GM19043 (cell line): ENCODE results near the gene LMAN2.
"Not testable (repeated sequence)": the region's sequence is repeated elsewhere in the genome, so short reads cannot be mapped to it uniquely, and the experiment has no call there.

Experiments used
- ATAC-seq: cut with Tn5 transposase; IDR thresholded peaks from one replicate; pipeline ENCODE4 v1.9.1; 2021; ENCODE audit warnings: low read depth; ENCODE audit not compliant: unreplicated experiment

Gene LMAN2

DNA sequence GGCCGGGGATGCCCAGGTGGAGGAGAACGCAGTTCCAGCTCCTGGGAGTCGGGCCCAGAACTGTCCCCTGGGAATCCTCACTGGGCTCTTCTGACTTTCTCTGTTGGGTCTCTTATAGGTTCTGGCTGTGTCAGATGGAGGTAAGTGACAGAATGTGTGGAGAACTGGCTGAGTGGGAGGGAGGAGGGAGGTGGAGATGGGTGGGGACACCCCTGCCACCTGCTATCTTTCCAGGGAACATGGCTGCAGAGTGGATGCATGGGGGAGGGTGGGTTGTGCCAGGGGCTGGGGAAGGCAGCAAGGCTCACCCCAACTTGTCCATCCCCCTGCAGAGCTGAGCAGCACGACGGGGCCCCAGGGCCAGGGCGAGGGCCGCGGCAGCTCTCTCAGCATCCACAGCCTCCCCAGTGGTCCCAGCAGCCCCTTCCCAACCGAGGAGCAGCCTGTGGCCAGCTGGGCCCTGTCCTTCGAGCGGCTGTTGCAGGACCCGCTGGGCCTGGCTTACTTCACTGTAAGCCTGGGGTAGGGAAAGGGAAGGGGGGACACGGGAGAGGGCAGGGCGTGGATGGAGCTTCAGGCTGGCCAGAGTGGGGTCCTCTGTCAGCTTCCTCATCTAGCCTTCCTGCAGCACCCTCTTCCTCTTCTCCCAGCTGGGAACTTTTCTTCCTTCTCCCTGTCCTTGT is 14.5 kb upstream of the LMAN2 start:
- no peak for ATAC-seq

DNA sequence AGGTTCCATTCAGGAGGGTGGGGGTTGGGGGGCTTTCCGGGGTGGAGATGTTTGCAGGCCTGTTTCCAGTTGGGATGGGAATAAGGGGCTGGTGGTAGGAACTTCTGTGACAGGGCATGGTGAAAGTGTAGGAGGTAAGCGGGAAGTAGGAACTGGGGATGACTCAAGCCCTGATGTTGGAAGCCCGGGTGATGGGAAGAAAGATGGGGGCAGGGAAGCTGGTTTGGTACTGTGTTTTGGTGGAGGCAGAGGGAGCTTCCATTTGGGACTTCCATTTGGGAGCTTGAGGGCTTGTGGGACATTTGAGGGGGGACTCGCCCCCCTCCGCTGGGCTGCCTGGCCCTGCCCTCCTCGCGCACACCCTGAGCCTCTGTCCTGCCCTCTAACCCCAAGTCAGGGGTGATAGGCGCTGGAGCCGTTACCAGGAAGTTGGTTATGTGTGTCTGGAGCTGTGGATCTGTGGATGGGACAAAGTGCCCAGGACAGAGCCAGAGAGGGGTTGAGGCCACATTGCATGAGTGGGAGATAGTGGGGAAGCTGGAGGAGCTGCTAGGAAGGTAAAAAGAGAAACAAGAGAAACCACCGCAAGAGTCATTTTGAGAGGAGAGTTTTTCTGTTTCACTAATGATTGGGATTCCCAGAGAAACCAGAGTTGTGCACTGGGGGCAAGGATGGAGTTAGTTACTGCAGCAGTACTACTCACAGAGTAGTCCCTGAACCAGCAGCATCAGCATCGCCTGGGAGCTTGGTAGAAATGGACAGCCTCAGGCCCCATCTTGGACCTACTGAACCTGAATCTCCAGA is 12.9 kb upstream of the LMAN2 start:
- no peak for ATAC-seq

DNA sequence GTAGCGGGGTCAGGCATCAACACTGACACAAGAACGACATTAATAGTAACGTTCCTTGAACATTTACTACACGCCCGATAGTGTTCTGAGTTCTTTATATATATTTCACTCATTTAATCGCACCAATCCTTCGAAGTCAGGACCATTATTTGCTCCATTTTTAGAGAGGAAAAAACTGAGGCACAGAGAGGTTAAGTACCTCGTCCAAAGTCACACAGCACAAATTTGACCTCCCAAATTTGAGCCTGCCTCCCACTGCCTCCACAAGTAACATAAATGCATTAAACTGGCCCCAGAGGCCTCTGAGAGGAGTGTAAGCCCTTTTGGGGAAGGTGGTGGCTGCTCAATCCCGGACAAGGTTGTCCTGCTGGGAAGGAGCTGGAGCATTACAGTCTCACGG is 12.1 kb upstream of the LMAN2 start:
- no peak for ATAC-seq

DNA sequence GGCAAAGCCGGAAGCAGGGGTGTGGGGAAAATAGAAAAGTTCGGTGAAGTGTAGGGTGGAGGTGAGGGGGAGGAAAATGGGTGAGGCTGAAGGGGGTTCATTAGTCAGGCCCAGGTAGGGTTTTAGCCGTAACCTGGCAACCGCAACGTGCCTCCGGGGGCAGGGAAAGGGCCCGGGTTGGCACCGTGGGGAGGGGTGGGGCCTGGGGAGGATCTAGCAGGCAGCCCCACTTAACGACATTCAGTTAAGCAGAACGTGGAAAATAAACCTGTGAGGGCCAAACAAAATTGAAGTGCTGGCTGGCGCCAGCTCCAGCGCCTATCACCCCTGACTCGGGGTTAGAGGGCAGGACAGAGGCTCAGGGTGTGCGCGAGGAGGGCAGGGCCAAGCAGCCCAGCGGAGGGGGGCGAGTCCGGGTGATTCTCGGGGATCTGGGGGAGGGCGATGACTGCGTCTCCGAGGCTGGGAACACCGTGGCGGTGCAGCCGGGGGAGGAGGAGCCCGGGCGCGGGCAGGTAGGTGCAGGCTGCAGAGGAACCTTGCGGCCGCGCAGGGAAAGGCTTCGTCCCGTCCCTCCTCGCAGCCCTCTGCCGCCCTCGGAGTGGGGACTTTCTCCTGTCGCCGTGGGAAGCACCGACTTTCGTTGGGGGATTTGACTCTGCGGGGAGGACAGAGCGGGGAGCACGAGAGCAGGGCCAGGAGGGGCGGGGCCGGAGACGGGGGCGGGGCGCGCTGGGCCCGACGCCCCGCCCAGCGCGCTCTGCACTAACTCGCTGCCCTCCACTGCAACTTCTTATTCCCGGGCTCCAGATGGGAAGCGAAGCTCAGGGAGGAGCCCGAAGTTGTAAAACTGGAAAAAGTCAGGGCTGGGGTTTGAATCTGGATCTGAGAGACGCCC is 11.4 kb upstream of the LMAN2 start:
- ATAC-seq = no peak

DNA sequence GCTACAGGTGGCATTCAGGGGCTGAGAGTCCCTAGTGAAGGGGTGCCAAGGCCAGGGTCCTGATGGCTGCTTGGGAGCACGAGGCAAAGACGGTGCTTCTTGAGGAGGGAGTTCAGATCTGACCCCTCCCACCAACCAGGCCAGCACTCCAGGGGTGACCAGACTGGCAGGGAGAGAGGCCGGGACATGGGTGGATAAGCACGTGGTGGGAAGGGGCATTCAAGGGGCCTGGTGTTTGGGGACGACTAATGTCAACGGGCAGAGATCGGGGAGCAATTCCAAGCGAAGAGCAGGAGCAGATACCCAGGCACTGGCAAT is 10.8 kb upstream of the LMAN2 start:
- no peak for ATAC-seq

DNA sequence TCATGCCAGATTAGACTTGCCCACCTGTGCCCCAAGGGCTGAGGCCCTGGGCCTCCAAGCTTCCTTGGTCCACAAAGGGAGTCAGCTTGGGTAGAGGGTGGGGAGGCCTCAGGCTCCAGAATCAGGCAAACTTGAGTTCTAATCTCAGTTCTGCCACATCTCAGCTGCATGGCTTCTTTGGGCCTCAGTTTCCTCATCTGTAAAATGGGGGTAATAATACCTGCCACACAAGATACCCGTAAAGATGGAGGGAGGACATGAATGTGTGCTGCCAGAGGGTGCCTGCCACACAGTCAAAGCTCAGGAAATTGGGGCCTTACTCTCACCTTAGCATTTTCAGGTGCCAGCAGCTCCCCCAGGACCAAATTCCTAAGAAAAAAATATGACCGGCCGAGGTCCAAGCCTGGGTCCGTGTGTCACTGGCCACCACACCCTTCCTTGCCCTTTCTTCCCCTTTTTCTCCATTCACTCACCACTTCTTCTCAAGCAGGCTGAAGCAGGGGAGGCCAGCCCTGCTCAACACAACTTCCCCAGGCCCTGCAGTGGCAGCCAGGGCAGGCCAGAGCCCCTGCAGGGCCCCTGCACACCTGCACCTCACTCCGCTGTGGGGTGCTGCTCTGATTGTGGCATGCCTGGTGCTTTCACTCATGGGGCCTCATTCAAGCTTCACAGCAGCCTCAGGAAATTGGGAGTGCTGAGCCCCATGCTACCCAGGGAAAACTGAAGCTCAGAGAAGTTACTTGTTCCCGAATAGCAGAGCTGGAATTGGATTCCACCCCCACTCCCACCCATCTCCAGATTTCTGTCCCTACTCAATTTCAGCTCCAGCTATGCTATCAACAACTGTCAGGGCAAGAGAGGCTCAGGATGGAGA is 10.2 kb upstream of the LMAN2 start:
- no peak for ATAC-seq

DNA sequence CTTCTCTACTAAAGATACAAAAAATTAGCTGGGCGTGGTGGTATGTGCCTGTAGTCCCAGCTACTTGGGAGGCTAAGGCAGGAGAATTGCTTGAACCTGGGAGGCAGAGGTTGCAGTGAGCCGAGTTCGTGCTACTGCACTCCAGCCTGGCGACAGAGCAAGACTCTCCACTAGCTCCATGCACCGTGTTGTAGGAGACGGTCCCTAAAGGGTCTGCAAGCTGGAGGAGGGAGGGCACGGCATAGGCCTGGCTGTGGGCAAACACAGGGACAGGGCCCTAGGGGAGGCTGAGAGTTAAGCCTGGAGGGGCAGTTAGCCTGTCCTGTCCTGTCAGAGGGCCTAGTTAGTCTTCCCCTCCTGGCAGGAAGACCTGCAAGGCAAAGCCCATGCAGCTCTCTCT is 9.3 kb upstream of the LMAN2 start:
- ATAC-seq = not testable (repeated sequence)

DNA sequence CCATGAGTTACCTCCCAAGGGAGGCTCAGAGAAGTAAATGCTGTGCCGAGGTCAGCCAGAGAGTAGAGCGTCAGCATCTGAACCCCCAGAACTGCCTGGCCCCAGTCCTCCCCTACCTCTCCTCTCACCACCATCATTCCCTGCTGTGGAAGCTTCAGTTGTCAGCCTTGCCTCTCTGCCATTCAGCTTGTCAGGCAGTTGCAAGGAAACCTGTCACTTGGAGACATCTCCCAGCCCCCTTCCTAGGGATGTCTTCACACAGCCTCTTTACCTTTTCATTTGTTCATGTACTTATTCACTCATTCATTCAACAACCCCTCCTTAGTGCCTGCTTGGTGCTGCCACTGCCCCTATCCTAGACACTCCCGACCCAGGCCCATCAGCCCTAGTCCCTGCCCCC is 8.4 kb upstream of the LMAN2 start:
- ATAC-seq = no peak

DNA sequence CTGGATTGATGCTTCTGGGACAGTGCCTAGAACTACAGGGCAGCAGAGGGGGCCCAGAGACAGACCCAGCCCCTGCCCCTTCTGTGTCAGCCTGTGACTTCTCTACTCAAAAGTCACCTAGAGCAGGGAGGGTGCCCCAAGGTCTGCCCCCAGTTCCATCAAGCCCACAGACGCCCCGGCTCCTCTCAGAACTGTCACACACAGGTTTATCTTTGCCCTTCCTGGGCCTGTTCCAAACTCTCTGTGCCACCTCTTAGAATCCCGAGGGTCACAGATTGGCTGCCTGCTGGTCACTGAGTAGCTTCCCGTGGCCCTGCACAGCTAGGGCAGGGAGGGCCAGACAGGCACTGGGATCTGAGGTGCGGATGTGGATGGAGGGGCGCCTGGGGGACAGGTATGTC is 8.0 kb upstream of the LMAN2 start:
- ATAC-seq = no peak

DNA sequence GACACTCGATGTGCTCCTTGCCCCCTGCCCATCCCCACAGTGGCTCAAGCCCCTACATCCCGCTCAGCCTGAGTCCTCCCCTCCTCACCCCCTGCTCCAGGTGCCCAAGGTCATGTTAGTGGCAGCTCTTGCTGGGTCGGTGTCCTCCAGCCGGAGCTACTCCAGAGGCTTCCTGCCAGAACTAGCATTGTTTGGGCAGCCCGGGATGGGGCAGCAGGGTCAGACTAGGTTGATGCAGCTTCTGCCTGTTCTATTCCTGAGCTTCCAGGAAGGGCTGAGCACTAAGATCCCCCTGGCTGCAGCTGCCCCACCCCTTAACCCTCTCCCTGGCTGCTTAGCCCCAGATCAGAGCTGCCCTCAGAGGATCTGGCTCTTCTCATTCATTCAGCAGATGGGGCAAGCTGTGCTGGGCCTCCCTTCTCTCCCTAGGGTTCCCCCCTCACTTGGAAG is 6.9 kb upstream of the LMAN2 start:
- ATAC-seq = no peak

DNA sequence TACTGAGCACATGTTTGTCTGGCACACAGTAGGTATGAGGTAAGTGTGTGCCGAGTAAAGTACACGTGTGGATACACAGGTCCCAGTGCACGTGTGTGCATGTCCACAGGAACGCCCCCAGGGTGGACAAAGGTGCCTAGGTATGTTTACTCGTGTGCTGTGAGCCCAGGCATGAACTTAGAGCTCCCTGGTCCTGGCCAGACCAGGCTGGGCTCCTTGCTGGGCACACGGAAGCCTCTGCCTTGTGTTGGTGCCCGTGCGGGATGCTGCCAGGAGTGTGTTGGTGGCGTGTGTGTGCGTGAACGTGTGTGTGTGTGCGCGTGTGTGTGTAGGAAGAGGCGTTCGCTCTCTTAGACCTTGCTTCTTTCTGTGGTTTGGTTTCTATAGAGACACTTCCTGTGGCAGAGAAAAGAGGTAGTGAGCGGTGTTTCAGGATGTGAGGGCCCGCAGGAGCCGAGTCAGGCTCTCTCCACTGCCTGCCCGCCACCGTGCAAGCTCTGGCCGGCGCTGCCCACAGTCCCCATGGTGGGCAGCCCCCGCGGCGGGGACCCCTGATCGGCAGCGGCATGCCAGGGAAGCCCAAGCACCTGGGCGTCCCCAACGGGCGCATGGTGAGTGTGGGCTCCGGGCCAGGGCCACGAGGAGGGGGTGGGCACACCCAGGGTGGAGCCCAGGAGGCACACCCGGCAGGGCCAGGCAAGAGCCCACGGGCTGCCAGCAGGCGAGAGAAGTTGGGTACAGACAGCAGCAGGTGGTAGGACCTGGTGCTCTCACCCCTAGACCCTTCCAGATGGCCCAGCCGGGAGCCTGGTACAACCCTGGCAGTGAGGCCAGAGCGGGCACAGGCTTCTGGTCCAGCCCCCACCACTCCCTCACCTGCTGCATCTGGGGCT is 6.2 kb upstream of the LMAN2 start, which contains the start of gene RGS14:
Gene RGS14 (plus strand): TSS at position 466 of the 893 bp plus-strand sequence. CDS start 101 bp downstream, at position 567.
- ATAC-seq = peak; percentile 93

DNA sequence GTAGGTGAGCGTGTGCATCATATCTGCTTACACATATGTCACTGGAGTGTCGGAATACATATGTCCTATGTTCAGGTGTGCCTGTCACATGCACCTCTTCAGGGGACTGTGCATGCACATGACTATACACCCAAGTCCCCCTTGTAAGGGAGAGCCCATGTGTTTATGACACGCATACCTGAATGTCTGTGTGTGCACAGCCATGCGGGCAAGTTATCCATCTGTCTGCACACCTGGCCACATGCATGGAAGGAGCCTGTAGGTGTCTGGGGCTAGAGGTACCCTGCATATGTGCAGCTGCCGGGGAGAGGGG is 5.6 kb upstream of the LMAN2 start:
- ATAC-seq = peak; percentile 4

DNA sequence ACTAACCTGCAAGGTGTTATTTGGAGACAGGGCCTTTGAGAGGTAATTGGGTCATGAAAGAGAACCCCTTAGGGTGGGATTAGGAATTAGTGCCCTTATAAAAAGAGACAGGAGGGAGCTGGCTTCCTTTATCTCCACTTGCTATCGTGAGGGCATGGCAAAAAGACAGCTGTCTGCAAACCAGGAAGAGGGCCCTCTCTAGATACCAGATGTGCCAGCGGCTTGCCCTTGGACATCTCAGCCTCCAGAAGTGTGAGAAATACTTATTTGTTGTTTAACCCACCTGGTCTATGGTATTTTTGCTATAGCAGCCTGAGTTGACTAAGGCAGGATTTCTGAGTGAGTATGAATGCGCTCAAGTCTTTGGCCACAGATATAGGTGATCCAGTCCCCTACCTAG is 5.3 kb upstream of the LMAN2 start:
- ATAC-seq = no peak

DNA sequence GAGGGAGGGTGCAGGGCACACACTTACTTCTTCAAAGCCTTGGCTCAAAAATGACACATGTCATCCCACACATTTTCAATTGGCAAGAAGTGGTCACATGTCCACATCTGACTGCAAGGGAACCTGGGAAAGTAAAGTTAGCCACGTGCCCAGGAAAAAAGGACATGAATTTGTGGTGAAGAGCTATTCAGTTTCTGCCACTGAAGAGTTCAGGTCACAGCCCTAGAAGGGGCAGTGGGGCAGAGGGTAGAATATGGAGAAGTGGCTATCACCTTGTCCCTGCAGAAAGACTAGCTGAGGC is 4.3 kb upstream of the LMAN2 start:
- no peak for ATAC-seq

DNA sequence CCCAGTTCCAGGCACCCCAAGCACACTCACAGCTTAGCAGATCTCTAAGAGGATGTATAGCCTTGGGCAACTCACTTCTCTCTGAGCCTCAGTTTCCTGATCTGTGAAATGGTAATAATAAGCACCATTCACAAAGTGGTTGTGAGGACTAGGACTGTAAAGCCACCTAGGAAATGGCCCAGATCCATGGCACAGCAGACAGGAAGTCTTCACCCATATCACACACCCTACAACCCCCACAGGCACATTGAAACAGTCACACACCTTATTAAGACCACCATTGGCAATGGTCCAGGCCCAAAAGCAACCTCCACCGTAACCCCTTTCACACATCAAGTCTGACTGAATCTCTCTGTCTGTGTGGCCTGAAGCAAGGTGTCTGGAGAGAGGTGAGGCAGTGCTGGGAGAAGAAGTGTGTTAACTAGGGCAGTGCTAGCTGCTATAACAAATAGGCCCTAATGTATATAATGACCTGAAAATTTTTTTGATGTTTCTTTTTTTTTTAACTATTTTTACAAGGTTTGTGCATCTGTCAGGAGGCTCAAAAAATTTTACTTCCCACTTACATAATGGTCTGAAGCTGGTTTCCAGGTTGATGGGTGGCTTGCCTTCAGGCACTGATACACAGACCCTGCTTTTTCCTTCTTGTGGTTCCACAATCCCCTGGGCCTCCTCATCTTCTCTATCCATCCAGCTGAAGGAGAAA is 3.8 kb upstream of the LMAN2 start:
- ATAC-seq = no peak

DNA sequence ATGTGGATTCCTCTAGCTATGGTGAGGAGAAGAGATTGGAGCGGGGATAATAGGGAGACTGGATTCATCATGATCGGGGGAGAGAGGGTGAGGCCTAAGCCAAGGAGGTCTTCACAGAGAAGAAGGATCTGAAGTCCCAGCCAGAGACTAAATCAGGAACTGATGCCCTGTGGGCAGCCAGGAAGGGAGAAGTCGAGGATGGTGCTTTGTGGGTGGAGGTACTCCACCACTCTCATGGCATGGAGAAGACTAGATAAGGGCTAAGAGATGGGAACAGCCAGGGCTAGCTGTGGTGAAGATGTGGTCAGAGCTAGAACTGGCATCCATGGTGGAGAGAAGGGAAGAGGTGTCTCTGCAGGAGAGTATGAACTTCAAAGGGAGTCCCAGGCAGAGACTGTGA is 3.2 kb upstream of the LMAN2 start:
- ATAC-seq = no peak

DNA sequence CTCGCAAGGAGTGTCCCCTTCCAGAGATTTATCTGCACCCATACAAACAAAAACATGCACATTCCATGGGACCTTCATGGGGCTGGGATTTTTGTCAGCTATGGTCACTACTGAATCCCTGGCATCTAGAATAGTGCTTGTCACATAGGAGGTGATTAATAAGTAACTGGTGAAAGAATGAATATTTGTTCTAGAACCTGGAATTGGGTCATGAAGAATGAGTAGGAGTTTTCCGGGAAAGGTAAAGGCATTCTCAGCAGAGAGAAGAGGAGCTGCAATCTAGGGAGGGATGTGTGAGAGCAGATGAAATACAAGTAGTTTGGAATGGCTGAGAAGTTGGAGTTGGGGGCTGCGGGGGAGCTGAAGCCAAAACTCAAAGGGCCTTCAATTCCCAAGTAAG is 2.8 kb upstream of the LMAN2 start:
- no peak for ATAC-seq

DNA sequence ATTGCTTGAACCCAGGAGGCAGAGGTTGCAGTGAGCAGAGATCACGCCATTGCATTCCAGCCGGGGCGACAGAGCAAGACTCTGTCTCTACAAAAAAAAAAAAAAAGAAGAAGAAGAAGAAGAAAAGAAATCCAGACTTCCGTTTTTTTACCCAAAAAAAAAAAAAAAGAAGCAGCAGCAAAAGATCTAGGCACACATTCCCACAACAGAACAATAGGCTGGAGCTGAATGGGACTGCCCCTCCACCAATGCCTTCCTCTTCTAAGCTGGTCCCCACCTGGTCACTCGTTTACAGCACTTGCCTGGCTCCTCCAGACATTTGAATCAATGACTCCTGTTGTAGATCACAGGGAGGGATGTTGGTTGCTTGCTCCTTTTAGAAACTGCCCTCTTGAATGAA is 1.6 kb upstream of the LMAN2 start:
- no peak for ATAC-seq

DNA sequence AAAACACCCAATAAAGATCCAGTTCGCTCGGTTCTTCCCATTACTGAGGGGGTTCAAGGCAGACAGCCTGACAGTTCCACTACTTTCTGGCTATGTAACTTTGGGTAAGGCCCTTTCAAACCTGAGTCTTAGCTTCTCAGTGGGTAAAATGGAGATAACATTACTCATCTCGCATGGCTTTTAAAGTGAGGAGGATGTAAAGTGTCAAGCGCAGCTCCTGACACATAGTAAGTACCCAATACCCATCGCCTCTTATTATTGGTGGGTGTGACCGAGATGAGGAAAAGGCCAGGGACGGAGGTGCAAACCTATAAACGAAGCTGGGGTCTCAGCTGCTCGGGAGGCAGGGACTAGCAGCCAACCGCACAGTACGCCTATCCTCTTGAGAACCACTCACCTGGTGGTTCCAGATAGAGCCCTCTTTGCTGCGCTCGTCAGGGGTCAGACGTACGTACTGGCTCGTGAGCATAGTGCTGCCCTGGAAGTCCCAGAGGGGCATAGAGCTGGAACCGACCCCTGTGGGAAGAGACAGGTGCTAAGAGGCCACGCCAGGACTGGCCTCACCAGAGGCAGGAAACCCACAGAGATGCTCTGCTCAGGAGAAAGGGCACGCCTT is 584 bp downstream of the LMAN2 start:
- ATAC-seq = no peak
